ENCODE measurements around the gene CAPRIN1.

The CAPRIN1 gene

DNA sequence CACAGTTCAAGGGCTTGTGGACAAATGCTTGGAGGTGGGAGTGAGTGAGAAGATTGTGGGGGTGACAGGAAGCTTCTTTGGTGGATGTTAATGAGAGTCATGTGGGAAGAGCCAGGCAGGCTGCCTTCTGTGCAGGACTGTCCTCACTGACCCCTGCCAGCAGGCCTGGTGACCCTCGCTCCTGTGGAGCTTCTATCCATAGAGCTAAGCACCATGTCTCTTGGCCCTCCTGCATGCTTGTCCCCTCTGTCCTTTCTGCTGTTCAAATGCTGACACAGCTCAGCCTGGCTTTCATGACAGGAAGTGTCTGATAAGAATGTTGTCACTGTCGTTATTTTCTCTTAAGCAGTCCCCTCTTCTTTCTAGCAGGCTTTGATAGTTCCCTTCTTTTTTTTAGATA lies 91.5 kb downstream of the CAPRIN1 start:
- no peak for DNase-seq

DNA sequence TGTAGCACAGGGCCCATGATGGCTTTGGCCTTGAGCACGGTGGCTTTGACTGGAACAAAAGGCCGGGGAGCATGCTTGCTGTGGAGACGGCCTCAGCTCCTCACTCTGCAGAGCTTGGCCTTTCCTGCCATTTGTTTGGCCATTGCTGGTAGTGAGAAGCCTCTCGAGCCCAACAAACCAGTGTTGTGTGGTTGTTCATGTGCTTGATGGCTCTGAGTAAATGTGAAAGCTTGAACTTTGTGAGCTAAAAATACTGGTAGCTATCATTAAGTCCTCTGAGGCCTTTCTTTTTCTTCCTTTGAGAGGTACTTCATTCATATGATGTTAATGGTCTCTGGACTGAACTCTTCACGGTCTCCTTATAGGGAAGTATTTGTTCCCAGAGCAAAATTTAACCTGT lies 93.5 kb downstream of the CAPRIN1 start:
- DNase-seq = no peak

DNA sequence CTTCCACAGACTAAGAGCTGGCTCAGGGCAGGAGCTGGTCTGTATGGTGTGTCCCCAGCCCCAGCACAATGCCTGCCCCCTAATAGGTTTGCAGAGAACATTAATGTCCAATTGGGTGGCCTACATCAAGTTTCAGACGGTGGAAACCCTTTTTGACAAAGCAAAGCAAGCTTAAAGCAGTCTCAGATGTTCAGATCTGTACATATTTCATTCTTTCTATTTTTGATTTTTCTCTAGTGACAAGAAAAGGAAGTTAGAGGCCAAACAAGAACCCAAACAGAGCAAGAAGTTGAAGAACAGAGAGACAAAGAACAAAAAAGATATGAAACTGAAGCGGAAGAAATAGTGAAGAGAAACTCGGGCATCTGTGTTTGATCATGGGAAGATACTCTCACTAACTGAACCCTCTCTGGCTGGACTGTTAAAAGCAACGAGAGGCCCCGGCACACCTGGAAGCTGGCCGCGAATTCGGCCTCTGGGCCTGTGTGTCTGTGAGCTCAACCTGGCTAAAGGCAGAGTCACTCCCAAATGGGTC lies 94.4 kb downstream of the CAPRIN1 start:
- DNase-seq = no peak

DNA sequence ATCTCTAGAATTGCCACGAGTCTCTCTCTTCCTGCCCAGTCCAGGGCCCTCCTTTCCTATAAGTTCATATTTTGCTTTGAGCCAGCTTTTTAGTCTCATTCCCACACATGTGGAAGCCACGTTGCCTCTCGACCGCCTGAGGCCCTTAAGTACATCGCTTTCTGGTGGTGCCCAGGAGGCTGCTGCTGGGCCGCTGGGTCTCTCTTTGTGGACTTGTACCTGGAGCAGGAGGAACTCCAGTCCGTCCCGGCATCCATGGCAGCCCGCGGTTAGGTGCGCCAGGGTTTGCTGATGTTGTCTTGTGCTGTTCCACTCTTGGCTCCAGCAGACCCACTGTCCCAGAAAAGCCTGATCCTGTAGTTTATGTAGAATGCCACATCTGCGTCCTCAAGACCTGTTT lies 94.9 kb downstream of the CAPRIN1 start:
- DNase-seq = no peak

DNA sequence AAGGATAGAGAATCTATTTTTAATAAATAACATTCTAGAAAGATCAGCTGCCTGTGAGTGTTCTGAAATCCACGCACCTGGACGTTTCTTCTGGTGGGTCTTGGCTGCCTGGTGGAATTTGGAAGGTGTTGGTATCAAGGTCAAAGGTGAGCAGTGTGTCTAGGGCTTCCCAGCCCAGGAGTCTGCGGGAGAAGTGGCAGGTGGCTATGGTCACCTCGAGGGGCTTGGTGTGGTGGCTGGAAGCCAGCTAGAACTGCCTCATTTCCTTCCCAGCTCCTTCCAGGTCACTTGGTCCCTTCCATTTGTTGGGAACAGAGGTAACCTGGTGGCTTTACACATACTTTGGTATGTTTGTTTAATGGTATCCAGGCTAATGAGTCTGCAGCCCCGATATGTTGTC lies 95.3 kb downstream of the CAPRIN1 start:
- DNase-seq = no peak

DNA sequence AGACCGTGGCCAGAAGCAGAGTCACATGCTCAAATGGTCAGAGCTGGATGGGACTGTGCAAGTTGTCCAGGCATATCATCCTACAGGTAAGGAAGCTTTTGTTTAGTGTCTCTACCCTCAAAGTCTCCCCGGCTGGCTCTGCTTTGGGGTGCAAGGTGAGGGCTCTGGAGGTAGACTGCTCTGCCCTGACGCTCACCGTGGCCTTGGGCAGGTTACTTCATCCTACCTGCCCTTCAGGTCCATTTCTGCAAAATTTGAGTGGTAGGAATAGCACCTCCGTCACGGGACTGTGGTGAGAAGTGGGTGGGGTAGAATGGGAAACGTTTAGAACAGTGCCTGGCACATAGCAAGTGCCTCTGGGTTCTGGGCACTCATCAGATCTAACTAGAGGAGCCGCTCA lies 96.0 kb downstream of the CAPRIN1 start:
- DNase-seq = no peak

DNA sequence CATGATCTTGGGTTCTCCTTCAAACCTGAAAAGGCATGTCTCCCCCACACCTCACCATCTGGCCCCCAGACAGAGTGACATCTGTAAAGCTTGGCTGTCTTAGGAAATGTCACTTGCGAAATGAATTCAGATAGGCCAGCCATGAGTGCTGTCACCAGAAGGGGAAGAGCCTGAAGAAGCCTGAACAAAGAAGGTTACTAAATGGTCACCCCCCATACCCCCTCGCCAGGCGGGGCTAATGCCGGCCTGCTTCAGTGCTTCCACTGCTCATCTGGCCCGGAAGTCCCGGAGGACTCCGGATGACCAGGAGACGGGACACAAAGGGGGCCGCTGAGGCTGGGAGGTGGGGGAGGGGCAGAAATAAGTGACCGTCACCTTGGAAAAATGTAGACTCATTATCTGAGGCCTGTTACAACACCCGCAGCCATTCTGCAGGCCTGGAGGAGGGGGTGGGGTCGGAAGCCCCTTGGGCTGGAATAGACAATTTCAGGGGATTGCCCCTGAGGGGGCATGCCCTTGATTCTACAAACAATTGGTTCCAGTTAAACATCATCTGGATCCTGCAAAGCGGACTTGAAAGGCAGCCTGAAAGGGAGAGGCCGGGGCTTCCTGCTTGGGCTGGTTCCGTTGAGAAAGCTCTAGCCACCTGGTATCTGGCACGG lies 97.1 kb downstream of the CAPRIN1 start:
- DNase-seq = no peak

DNA sequence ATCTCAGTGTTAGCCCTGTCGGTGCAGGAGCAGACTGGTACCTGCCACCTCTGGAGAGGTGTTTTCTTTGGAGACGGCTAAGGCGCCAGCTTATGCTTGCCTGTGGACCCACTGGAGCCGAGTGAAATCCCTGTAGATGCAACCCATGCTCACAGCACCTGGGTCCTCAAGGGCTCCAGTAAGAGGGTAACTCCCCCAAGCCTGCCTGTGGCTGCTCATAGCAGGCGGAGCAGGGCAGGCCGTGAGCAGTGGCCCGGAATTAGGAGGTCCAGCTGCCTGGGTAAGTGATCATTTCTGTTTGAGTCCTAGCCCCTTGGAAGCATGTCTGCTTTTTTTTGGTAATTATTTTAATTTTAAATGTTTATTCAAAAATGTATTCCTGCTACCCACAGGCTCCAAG lies 97.7 kb downstream of the CAPRIN1 start:
- no peak for DNase-seq

DNA sequence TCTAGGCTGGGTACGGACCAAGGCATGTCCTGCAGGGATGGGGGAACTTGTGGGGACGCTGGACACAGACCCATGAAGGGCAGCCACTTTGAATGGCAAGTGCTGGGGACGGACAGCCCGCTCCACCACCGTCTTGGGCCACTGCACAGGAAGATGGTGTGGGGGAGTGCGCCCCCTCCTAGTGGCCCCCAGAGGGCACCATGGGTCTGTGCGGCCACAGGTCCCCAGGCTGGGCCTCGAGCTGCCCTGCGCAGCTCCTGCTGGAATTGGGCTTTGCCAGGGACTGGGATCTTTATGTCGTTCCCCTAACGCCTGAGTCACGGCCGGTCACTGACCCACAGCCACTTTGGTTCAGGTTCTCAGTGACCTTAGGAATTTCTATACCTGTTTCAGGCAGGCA lies 98.3 kb downstream of the CAPRIN1 start:
- DNase-seq = no peak

DNA sequence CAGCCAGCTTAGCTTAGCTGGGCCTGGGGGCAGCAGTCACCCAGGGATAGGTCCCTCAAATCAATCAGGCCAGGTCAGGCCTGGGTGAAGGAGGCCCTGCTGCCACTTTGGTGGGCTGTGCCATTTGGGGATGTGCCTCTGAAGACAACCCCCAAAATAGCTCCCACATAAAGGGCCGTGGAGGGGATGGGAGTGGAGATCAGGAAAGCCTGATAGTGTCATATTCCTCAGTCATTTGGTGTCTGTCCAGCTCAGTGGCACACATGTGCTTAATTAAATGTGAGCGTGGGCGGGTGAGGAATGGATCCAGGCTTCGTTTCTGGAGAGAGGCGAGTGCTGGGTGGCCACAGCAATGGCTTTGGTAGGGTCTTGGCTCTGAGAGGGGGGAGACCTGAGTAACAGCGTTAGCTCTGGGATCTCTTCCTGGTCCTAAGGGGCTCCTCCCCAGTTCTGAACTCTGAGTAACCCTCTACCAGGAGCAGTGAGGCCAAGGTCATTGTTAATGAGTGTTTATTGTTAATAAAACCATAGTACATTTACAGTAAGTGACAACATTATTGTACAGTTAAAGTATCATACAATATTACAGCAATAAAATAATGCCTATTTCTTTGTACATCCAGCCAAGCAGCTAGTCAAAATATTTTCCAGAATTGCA lies 99.1 kb downstream of the CAPRIN1 start:
- no peak for DNase-seq

All from right kidney (tissue), 1 donor.